NCI-H524 treated with DMSO at 0.1 percent for 48 hours (cell line): ENCODE measurements around the gene BBX.
A peak's percentile ranks its signal among the peaks of the same experiment; 100 is the strongest.

Source experiments
- DNase-seq: peaks from one replicate; lab custom pipeline; 2025; lab: John Stamatoyannopoulos, UW

BBX gene

GRCh38 chr3:107654218-107654617 is 131.5 kb downstream of the BBX start:
- DNase-seq, result no peak

- DNase-seq, result no peak
Measured at GRCh38 chr3:107657971-107658370, 135.2 kb downstream of the BBX start.

GRCh38 chr3:107660306-107660976 is 137.7 kb downstream of the BBX start:
- DNase-seq, result no peak

- no peak for DNase-seq
Measured at GRCh38 chr3:107661447-107662123, 138.8 kb downstream of the BBX start.

GRCh38 chr3:107662124-107662507 is 139.4 kb downstream of the BBX start:
- DNase-seq, result no peak

- DNase-seq, result no peak
Measured at GRCh38 chr3:107662586-107662985, 139.8 kb downstream of the BBX start.

GRCh38 chr3:107663266-107663665 is 140.5 kb downstream of the BBX start:
- DNase-seq, result no peak

GRCh38 chr3:107664614-107665013 is 141.9 kb downstream of the BBX start:
- no peak for DNase-seq

- no peak for DNase-seq
Measured at GRCh38 chr3:107665351-107665750, 142.6 kb downstream of the BBX start.

GRCh38 chr3:107666853-107667252 is 144.1 kb downstream of the BBX start:
- no peak for DNase-seq

- DNase-seq, result no peak
Measured at GRCh38 chr3:107668416-107668815, 145.7 kb downstream of the BBX start.

GRCh38 chr3:107668963-107669362 is 146.2 kb downstream of the BBX start:
- DNase-seq, result no peak

GRCh38 chr3:107669669-107670068 is 146.9 kb downstream of the BBX start:
- no peak for DNase-seq

GRCh38 chr3:107670986-107671385 is 148.2 kb downstream of the BBX start:
- no peak for DNase-seq

GRCh38 chr3:107674371-107674770 is 151.6 kb downstream of the BBX start:
- DNase-seq, result no peak

GRCh38 chr3:107675233-107675900 is 152.6 kb downstream of the BBX start:
- no peak for DNase-seq

GRCh38 chr3:107676469-107677309 is 153.9 kb downstream of the BBX start:
- peak; percentile 16 for DNase-seq

- no peak for DNase-seq
Measured at GRCh38 chr3:107679921-107680320, 157.2 kb downstream of the BBX start.

GRCh38 chr3:107680698-107681097 is 157.9 kb downstream of the BBX start:
- DNase-seq, result no peak

GRCh38 chr3:107681396-107681795 is 158.6 kb downstream of the BBX start:
- DNase-seq, result no peak

GRCh38 chr3:107682580-107682979 is 159.8 kb downstream of the BBX start:
- no peak for DNase-seq

GRCh38 chr3:107683447-107683846 is 160.7 kb downstream of the BBX start:
- no peak for DNase-seq
